WTC11 (cell line): ENCODE measurements around the gene COL27A1. TPM values are rescaled to one million over a fixed set of nuclear protein-coding genes. Genes with fewer than 3 reads are reported as not detected.

Experiments used
- ATAC-seq: fragments of 200-7000 bp; cut with Tn5 transposase; 2 replicates; pipeline ENCODE4 v1.10.0; 2021; ENCODE audit warnings: mild to moderate bottlenecking, moderate library complexity
- CTCF ChIA-PET: fragments of 300-600 bp; sonication (Branson Sonifier 250); formaldehyde crosslinking; loops from one replicate; lab custom pipeline; 2021; ENCODE audit warnings: antibody characterized with exemption; lab: Charles Lee
- POLR2A ChIA-PET: fragments of 350-600 bp; sonication (Branson Sonifier 250); formaldehyde crosslinking; loops from one replicate; lab custom pipeline; 2021; ENCODE audit warnings: antibody characterized with exemption; lab: Charles Lee
- DNase-seq: peaks from one replicate; pipeline ENCODE4 v3.0.0; 2021; ENCODE audit warnings: low spot score
- H3K27ac Mint-ChIP-seq: 2 replicates; pipeline ENCODE4 v1.8.0; 2021; ENCODE audit warnings: mixed read lengths
- H3K27me3 Mint-ChIP-seq: 2 replicates; pipeline ENCODE4 v1.8.0; 2021; ENCODE audit warnings: low read depth, mild to moderate bottlenecking, moderate library complexity, mixed read lengths
- H3K36me3 Mint-ChIP-seq: 2 replicates; pipeline ENCODE4 v1.8.0; 2021; ENCODE audit warnings: mixed read lengths
- H3K4me1 Mint-ChIP-seq: 2 replicates; pipeline ENCODE4 v1.8.0; 2022; ENCODE audit warnings: mixed read lengths
- H3K4me3 Mint-ChIP-seq: 2 replicates; pipeline ENCODE4 v1.8.0; 2021; ENCODE audit warnings: mild to moderate bottlenecking, moderate library complexity, mixed read lengths
- H3K9me3 Mint-ChIP-seq: 2 replicates; pipeline ENCODE4 v1.8.0; 2021; ENCODE audit warnings: mixed read lengths
- AFF4 ChIP-seq: sonication (generic); formaldehyde crosslinking; IDR thresholded peaks from 2 replicates; pipeline ENCODE4 v1.8.1; 2023; ENCODE audit warnings: mild to moderate bottlenecking, missing genetic modification reagents, borderline replicate concordance
- ATF3 ChIP-seq: sonication (generic); formaldehyde crosslinking; conservative IDR thresholded peaks from 2 replicates; pipeline ENCODE4 v1.8.1; 2022; ENCODE audit warnings: mild to moderate bottlenecking, missing genetic modification reagents
- FOXP1 ChIP-seq: sonication (generic); formaldehyde crosslinking; IDR thresholded peaks from 2 replicates; pipeline ENCODE4 v1.8.0; 2022; ENCODE audit warnings: missing genetic modification reagents, mild to moderate bottlenecking, moderate library complexity, borderline replicate concordance
- HMGXB4 ChIP-seq: sonication (generic); formaldehyde crosslinking; IDR thresholded peaks from 2 replicates; pipeline ENCODE4 v1.8.1; 2023; ENCODE audit warnings: mild to moderate bottlenecking, moderate library complexity, missing genetic modification reagents
- ZNF263 ChIP-seq: sonication (generic); formaldehyde crosslinking; IDR thresholded peaks from 2 replicates; pipeline ENCODE4 v1.8.1; 2022; ENCODE audit warnings: low read depth, mild to moderate bottlenecking, moderate library complexity, missing genetic modification reagents
- ZNF281 ChIP-seq: sonication (generic); formaldehyde crosslinking; IDR thresholded peaks from 2 replicates; pipeline ENCODE4 v1.8.0; 2023; ENCODE audit warnings: mild to moderate bottlenecking, missing genetic modification reagents
- ZNF416 ChIP-seq: fragments of 250-450 bp; sonication (Bioruptor Pico); IDR thresholded peaks from 2 replicates; pipeline ENCODE4 v1.9.0; 2021; ENCODE audit warnings: mild to moderate bottlenecking, inconsistent platforms
- ZSCAN18 ChIP-seq: fragments of 250-450 bp; sonication (Bioruptor Pico); IDR thresholded peaks from 2 replicates; pipeline ENCODE4 v2.1.2; 2022; ENCODE audit warnings: mild to moderate bottlenecking, moderate library complexity
- total RNA-seq: library from RNA; stranded (reverse); gene quantifications from 3 replicates; pipeline ENCODE4 v1.2.3, GENCODE V29; 2021

The COL27A1 gene
- total RNA-seq, 1 experiment from 2014 or later, result 47.5 TPM

- Mint-ChIP-seq H3K27me3 (no peaks in the 10 kb centered on the region), H3K4me1 (peaks cover 7% of the 10 kb centered on the region), H3K9me3 (peaks cover 4% of the 10 kb centered on the region; the same call in 1 of the 2 replicates), H3K4me3 (no peak overlapping the region), H3K27ac (peak overlapping the region; percentile 68; the same call in 1 of the 2 replicates), H3K36me3 (peaks cover 26% of the 10 kb centered on the region)
- TF ChIP-seq AFF4 (no peak), ZNF281 (CRISPR knock-in tag) (no peak), ZNF263 (no peak), HMGXB4 (CRISPR knock-in tag) (no peak), FOXP1 (CRISPR knock-in tag) (0 out of 2 replicates have a peak, but pooled peaks have one; percentile 48)
- peak; percentile 53 for ATAC-seq
- DNase-seq, result peak; percentile 43
- CTCF ChIA-PET, result interaction anchor here (0.7 to 9.0 kb wide), 11 partner anchors 24 to 630 kb away, joined by 3 to 232 read pairs (median 5); partner anchors contain the start of genes COL27A1 and KIF12
- POLR2A ChIA-PET, result no interaction called here
Observed at GRCh38 chr9:114288193-114289091, 133.1 kb downstream of the COL27A1 start.

- CTCF ChIA-PET, result interaction anchor here (0.8 to 9.0 kb wide), 5 partner anchors 134 to 631 kb away, joined by 3 to 232 read pairs (median 49); partner anchors contain the start of genes COL27A1 and KIF12
- POLR2A ChIA-PET, result no interaction called here
- H3K4me3 Mint-ChIP-seq, result no peak overlapping the region
- TF ChIP-seq ZSCAN18 (CRISPR knock-in tag), result no peak
- TF ChIP-seq ZNF416 (CRISPR knock-in tag), result no peak
- no peak for TF ChIP-seq ATF3 (CRISPR knock-in tag)
- TF ChIP-seq FOXP1 (CRISPR knock-in tag), result no peak
- peaks cover 7% of the 10 kb centered on the region for H3K4me1 Mint-ChIP-seq
- ATAC-seq (no peak), DNase-seq (no peak)
- peaks cover 29% of the 10 kb centered on the region for H3K36me3 Mint-ChIP-seq
- H3K9me3 Mint-ChIP-seq, result peaks cover 6% of the 10 kb centered on the region; the same call in 1 of the 2 replicates
- H3K27me3 Mint-ChIP-seq, result no peaks in the 10 kb centered on the region
- H3K27ac Mint-ChIP-seq, result no peak overlapping the region
Observed at GRCh38 chr9:114289106-114289505, 133.8 kb downstream of the COL27A1 start.
